GM21576 (cell line): Measurements from ENCODE around the gene DCD.

Source experiments
- ATAC-seq: cut with Tn5 transposase; IDR thresholded peaks from one replicate; pipeline ENCODE4 v1.9.1; 2021; ENCODE audit warnings: mild to moderate bottlenecking, moderate library complexity; ENCODE audit not compliant: unreplicated experiment

DCD gene

DNA sequence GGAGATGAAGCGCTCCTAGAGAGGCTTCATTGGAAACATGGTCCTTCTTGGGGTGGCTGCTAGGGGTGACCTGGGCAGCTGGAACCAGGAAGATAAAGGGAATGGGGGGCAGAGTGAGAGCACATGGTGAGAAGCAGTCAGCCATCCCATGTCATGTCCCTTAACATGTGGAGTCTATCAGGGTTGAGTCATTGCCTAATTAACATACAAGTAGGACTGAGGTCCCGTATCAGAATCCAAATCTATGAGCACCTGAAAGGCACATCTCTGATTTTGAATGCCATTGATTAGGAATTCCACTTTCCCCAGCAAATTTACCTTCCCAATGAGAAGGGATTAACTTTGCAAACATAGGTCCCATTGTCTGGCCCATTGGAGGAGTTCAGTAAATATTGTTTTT, 39.4 kb downstream of the DCD start:
- ATAC-seq = no peak

DNA sequence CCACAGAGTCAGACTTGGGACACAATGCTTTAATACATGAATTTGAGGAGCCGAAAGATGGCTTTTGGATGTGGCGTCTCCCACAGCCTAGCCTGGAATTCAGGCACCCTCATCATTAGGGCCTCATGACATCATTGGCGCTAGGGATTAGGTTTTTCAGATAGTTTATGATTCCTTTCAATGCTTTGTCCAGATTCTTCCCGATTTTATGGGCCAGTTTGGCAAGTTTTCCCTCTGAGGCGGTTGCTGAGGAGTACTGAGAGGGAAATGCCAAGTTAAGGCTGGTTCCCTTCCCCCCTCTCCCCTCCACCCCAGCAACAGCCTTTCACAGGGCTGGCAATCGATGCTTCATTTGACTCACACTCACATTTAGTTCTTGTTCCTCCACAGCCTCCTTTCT, 40.0 kb downstream of the DCD start:
- ATAC-seq = no peak

DNA sequence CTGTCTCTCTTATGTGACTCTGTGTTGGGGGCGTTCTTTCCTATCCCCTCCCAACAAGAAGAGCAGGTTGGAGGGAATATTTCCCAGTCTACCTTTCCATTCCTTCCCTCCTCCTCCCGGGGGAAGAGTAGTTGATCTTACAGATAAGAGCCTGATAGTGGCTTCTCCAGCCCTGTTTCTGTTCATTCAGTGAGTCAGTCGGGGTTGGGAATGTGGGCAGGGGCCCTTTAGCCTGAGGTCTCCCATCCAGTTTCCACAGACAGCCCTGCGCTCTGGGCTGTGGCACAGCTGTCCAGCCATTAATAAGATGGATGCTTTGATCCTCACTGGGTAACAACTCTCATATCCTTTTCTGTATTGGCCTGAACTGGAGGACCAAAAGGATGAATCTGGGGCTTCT, 41.6 kb downstream of the DCD start:
- ATAC-seq = no peak

GRCh38 chr12:54605138-54605970, 42.8 kb downstream of the DCD start:
- ATAC-seq = no peak

- ATAC-seq = no peak
These were observed 43.7 kb downstream of the DCD start for GRCh38 chr12:54604436-54604835.

DNA sequence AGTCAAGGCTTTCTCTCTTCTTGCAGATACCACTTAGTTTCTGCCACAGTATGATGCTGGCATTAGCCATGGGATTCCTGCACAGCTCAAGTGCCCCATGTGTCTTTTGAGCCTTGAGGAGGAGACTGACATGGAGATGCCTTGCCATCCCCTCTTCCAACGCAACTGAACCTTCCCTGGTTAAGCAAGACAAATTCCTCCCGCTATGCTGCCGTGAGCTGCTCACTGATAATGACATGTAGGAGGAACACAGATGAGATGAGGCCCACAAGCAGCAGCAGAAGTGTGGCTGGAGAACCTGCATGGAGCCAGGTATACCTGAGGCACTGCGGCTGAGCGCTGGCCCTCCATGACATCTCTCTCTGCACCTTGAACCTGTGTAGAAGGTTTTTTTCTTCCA, 44.3 kb downstream of the DCD start:
- ATAC-seq = no peak

DNA sequence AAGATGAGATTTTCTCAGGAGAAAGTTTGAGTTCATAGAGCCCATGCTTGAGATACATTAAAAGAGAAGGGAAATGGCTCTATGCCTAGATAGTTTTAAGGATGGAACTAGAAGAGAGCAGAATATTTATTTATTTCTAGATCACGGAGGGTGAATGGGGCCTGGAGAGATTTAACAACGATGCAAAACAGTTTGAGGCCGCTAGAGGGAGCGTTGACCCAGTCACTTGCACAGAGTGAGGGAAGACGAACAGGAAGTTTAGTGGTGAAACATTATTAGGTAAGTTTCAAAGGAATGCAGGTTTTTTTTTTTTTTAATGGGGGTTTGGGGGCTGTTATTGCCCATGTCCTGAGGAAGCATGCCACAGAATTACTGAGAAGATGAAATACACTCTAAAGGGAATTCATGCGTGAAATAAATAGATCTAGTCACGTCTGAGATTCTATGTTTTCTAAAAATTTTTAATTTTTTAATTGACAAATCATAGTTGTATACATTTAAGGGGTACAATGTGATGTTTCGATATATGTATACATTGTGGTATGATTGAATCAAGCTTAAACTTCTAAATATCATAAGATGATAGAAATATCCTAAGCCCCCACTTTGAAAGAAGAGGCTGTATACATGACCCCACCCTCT, 44.9 kb downstream of the DCD start:
- ATAC-seq = peak; percentile 92

- ATAC-seq = no peak
These were observed 45.5 kb downstream of the DCD start for GRCh38 chr12:54602661-54603060.

DNA sequence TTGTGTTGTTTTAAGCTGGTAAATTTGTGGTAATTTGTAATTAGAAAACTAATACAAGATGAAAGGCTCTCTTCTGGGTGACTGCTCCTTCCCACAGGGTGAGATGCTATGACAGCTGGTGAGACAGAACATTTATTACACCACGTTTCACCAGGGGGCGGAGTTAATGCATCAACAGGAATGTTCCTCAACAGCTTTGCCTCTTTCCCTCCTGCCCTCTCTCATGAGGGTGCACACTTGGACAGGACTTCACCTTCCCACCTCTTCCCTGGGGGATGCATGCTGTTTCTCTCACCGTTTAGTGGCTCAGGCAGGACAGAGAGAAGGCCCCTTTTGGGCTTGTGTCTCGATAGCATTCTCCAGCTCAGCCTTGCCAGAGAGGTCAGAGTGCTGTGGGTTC, 46.3 kb downstream of the DCD start:
- ATAC-seq = no peak

DNA sequence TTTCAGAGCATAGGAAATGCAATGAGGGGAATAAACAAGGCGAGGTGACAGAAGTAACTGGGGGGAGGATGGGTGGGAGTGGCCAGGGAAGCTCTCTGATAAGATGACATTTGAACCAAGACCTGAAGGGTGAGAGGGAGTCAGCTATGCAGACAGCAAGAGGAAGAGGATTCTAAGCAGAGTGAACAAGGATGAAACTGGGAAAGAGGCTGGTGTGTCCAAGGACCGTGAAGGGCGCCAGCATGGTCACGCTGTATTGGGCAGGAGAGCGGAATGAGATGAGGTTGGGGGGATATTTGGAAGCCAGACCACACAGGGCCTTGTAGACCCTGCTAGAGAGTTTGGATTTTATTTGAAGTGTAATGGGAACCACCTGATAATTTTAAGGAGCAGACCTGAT, 49.2 kb downstream of the DCD start:
- no peak for ATAC-seq

GRCh38 chr12:54596526-54596946, 51.6 kb downstream of the DCD start:
- no peak for ATAC-seq

DNA sequence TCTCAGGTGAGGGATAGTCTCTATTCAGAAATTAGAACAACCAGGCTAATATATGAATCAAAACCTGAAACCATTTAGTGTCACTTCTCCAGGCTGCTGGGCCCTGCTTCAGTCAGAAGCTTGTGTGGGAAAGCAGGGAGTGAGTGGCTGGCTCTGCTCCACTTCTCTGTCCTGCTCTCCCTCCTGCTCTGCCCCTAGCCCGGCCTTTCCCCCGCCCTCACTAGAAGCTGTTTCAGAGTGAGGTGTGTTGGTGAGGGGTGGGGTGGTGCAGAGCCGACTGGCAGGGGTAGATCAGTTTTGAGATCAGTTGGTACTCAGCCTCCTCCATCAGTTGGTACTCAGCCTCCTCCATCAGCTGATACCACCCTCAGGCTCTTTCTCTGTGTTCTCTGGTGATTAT, 52.7 kb downstream of the DCD start:
- ATAC-seq = no peak
